Kidney (tissue), 14 donors: ENCODE results near the gene TRERF1. TPM values are rescaled to one million over a fixed set of nuclear protein-coding genes. Genes with fewer than 3 reads are reported as not detected.
"Not testable (repeated sequence)": the region's sequence is repeated elsewhere in the genome, so short reads cannot be mapped to it uniquely, and the experiment has no call there.

Experiments used
- DNase-seq, 5 donors: peaks; one replicate each; pipeline ENCODE4 v3.0.0-alpha.2; 2013 to 2020
- FAIRE-seq: peaks from 2 replicates; lab custom pipeline; 2012; peaks lifted over from hg19 to GRCh38; lab: Jason Lieb, UNC
- H3K27ac ChIP-seq, 2 donors: one replicate each; pipeline ENCODE4 v1.7.0; 2013; ENCODE audit warnings: low read depth in 2 of 2, low read length in 2 of 2, inconsistent platforms in 1 of 2
- H3K27me3 ChIP-seq: one replicate; pipeline ENCODE4 v1.7.1; 2013; ENCODE audit warnings: low read length, inconsistent platforms; ENCODE audit not compliant: control insufficient read depth, insufficient read depth
- H3K36me3 ChIP-seq, 3 donors: one replicate each; pipeline versions ENCODE4 v1.7.0 to v1.7.1; 2013; ENCODE audit warnings: low read length in 3 of 3, control low read depth in 1 of 3, inconsistent platforms in 1 of 3; ENCODE audit not compliant: insufficient read depth in 3 of 3, control insufficient read depth in 2 of 3
- H3K4me1 ChIP-seq, 3 donors: one replicate each; pipeline versions ENCODE4 v1.7.0 to v1.7.1; 2013; ENCODE audit warnings: low read length in 3 of 3, inconsistent platforms in 1 of 3, low read depth in 1 of 3; ENCODE audit not compliant: control insufficient read depth in 2 of 3, insufficient read depth in 2 of 3
- H3K4me3 ChIP-seq, 3 donors: one replicate each; pipeline versions ENCODE4 v1.7.0 to v1.8.1; 2013; ENCODE audit warnings: low read length in 3 of 3, control low read depth in 1 of 3, inconsistent platforms in 1 of 3
- H3K9ac ChIP-seq, 3 donors: one replicate each; pipeline versions ENCODE4 v1.7.0 to v1.7.1; 2013; ENCODE audit warnings: low read length in 3 of 3, control low read depth in 1 of 3, inconsistent platforms in 1 of 3
- H3K9me3 ChIP-seq, 3 donors: one replicate each; pipeline versions ENCODE4 v1.7.0 to v1.7.1; 2013; ENCODE audit warnings: low read length in 3 of 3, control low read depth in 1 of 3, inconsistent platforms in 1 of 3; ENCODE audit not compliant: control insufficient read depth in 2 of 3, insufficient read depth in 1 of 3
- CTCF ChIP-seq: IDR thresholded peaks from 3 replicates; pipeline ENCODE4 v1.5.1; 2012; ENCODE audit warnings: mild to moderate bottlenecking, moderate library complexity, borderline replicate concordance; ENCODE audit not compliant: insufficient read depth; ENCODE audit errors: extremely low read depth
- intact Hi-C: fragments of 100-400 bp; cut with DNase I; formaldehyde crosslinking; loops from one replicate; pipeline ENCODE4 v1.11.1; 2022
- polyA plus RNA-seq: library from polyadenylated mRNA; stranded (reverse); fragments of 350-450 nt; fragmentation: Illumina TruSeq; extraction: RNeasy Lipid Tissue Mini Kit (QIAGEN cat#74804); gene quantifications from one replicate; pipeline ENCODE4 v1.2.3, GENCODE V29; 2014; ENCODE audit warnings: low read depth, low replicate concordance; ENCODE audit not compliant: insufficient read depth
- total RNA-seq: library from RNA; stranded (reverse); fragmentation: NEBNext Ultra II Directional; extraction: Animal tissue kit (Norgen Biotek cat#: 25700); gene quantifications from one replicate; pipeline ENCODE4 v1.2.1, GENCODE V29; 2021
- donor health status: control.
- donor health status: control.
- donor health status: control.
- donor health status: control.
- donor health status: control.
- donor health status: DM: yes; HTN: yes; CAD: no.
- donor health status: Normal renal cell carcinoma (clear cell type).

Gene TRERF1
- total and polyA plus RNA-seq, 2 donors from 2014 or later, result 1.5 to 8.4 TPM

- H3K4me3 ChIP-seq, result peak within 1 kb of the TSS; percentile 85 to 99 (median 95)
Observed at GRCh38 chr6:42217519-42218367, 234.0 kb downstream of the TRERF1 start, which contains the start of gene MRPS10. Gene MRPS10, minus strand, starts transcription at chr6:42217861. Its CDS starts 12 bp downstream, at chr6:42217849.

GRCh38 chr6:42217157-42217518 is 234.6 kb downstream of the TRERF1 start:
- TF ChIP-seq CTCF, result no peak
- DNase-seq (no peak), FAIRE-seq (no peak)
- Histone ChIP-seq H3K4me3 (peak overlapping the region; percentile 85 to 99 (median 95)), H3K27ac (no peak overlapping the region), H3K9me3 (no peaks in the 10 kb centered on the region), H3K36me3 (peaks cover under 1 to 11% (median 5%) of the 10 kb centered on the region in 3 donors), H3K4me1 (peaks cover 0 to 6% (median 3%) of the 10 kb centered on the region in 3 donors), H3K27me3 (no peaks in the 10 kb centered on the region), H3K9ac (peak overlapping the region; percentile 82 to 95 (median 83))
- intact Hi-C loops, result no loop called here

More at GRCh38 chr6:42217519-42218367, 234.0 kb downstream of the TRERF1 start, which contains the start of gene MRPS10:
- peaks cover 0 to 6% (median 3%) of the 10 kb centered on the region in 3 donors for H3K4me1 ChIP-seq
- peak within 1 kb of the TSS; percentile 82 to 95 (median 83) for H3K9ac ChIP-seq
- H3K9me3 ChIP-seq, result no peaks in the 10 kb centered on the region
- DNase-seq (peak; percentile 95 to 98 (median 96)), FAIRE-seq (peak; percentile 72)
- peaks cover 0 to 11% (median 2%) of the 10 kb centered on the region in 3 donors for H3K36me3 ChIP-seq
- H3K27me3 ChIP-seq, result no peaks in the 10 kb centered on the region
- intact Hi-C loops, result no loop called here
- H3K27ac ChIP-seq, result no peak within 1 kb of the TSS
- TF ChIP-seq CTCF, result no peak

GRCh38 chr6:42216495-42216894 is 235.2 kb downstream of the TRERF1 start:
- H3K27ac ChIP-seq, result not testable (repeated sequence)

GRCh38 chr6:42212442-42212841 is 239.3 kb downstream of the TRERF1 start:
- Histone ChIP-seq H3K36me3 (peaks cover 5 to 53% (median 23%) of the 10 kb centered on the region in 3 donors), H3K27ac (no peak overlapping the region), H3K4me3 (no peak overlapping the region), H3K27me3 (no peaks in the 10 kb centered on the region), H3K9me3 (no peaks in the 10 kb centered on the region), H3K9ac (no peak overlapping the region), H3K4me1 (peaks cover 0 to 6% (median 3%) of the 10 kb centered on the region in 3 donors)
- DNase-seq (no peak), FAIRE-seq (no peak)
- intact Hi-C loops, result no loop called here
- no peak for TF ChIP-seq CTCF

More at GRCh38 chr6:42216495-42216894, 235.2 kb downstream of the TRERF1 start:
- H3K36me3 ChIP-seq, result peaks cover 2 to 17% (median 5%) of the 10 kb centered on the region in 3 donors
- H3K9me3 ChIP-seq, DNase-seq, H3K4me1 ChIP-seq, intact Hi-C loops, FAIRE-seq, H3K27me3 ChIP-seq, H3K9ac ChIP-seq: not testable (repeated sequence)
- peak overlapping the region in 2 of 3 donors; percentile 95 to 99 for H3K4me3 ChIP-seq
